ENCODE measurements around the gene ATP6V0E1.

- TF ChIP-seq TAF1 (IDR thresholded peaks at IDR 0.05; ENCODE audit: low read depth) (no peak), POLR2AphosphoS5 (IDR thresholded peaks at IDR 0.05) (no peak), EZH2 (IDR thresholded peaks at IDR 0.05; ENCODE audit: borderline replicate concordance, insufficient read depth, low read length, poor library complexity, severe bottlenecking) (no peak), CTCF (IDR thresholded peaks at IDR 0.05; ENCODE audit: poor library complexity, severe bottlenecking) (no peak), RAD21 (conservative IDR thresholded peaks at IDR 0.05) (no peak), REST (IDR thresholded peaks at IDR 0.05; ENCODE audit: borderline replicate concordance) (no peak), EP300 (conservative IDR thresholded peaks at IDR 0.05; ENCODE audit: poor library complexity, severe bottlenecking) (no peak), SMC3 (conservative IDR thresholded peaks at IDR 0.05; ENCODE audit: poor library complexity) (no peak), MXI1 (conservative IDR thresholded peaks at IDR 0.05; ENCODE audit: poor library complexity, severe bottlenecking) (no peak)
Observed at GRCh38 chr5:172994405-172994804, 10.8 kb downstream of the ATP6V0E1 start.
